HEK293 (cell line): ENCODE results near the gene BTBD19.

ENCODE experiments used
- AEBP2 ChIP-seq: fragments of 450-650 bp; formaldehyde crosslinking; IDR thresholded peaks from 2 replicates; pipeline ENCODE4 v1.5.1; 2016; ENCODE audit warnings: missing biosample characterization, missing genetic modification characterization, borderline replicate concordance
- FEZF1 ChIP-seq: fragments of 450-650 bp; formaldehyde crosslinking; IDR thresholded peaks from 2 replicates; pipeline ENCODE4 v1.5.1; 2016; ENCODE audit warnings: missing biosample characterization, missing genetic modification characterization
- GLI4 ChIP-seq: fragments of 450-650 bp; formaldehyde crosslinking; IDR thresholded peaks from 2 replicates; pipeline ENCODE4 v1.5.1; 2016; ENCODE audit warnings: missing biosample characterization, missing genetic modification characterization
- KLF7 ChIP-seq: fragments of 450-650 bp; formaldehyde crosslinking; IDR thresholded peaks from 2 replicates; pipeline ENCODE4 v1.5.1; 2016; ENCODE audit warnings: missing biosample characterization, missing genetic modification characterization, borderline replicate concordance
- MYNN ChIP-seq: fragments of 450-650 bp; formaldehyde crosslinking; IDR thresholded peaks from 2 replicates; pipeline ENCODE4 v1.5.1; 2016; ENCODE audit warnings: missing biosample characterization, missing genetic modification characterization, borderline replicate concordance
- RBAK ChIP-seq: fragments of 450-650 bp; formaldehyde crosslinking; IDR thresholded peaks from 2 replicates; pipeline ENCODE4 v1.5.1; 2016; ENCODE audit warnings: missing biosample characterization, missing genetic modification characterization
- WT1 ChIP-seq: fragments of 450-650 bp; formaldehyde crosslinking; IDR thresholded peaks from 2 replicates; pipeline ENCODE4 v1.5.1; 2016; ENCODE audit warnings: missing biosample characterization, missing genetic modification characterization
- ZBTB1 ChIP-seq: fragments of 450-650 bp; formaldehyde crosslinking; IDR thresholded peaks from 2 replicates; pipeline ENCODE4 v1.5.1; 2016; ENCODE audit warnings: missing biosample characterization, missing genetic modification characterization
- ZBTB26 ChIP-seq: fragments of 450-650 bp; formaldehyde crosslinking; optimal IDR thresholded peaks from 2 replicates; pipeline ENCODE3; 2016; ENCODE audit warnings: missing biosample characterization, mild to moderate bottlenecking, missing genetic modification characterization
- ZFP69B ChIP-seq: fragments of 450-650 bp; formaldehyde crosslinking; IDR thresholded peaks from 2 replicates; pipeline ENCODE4 v1.5.1; 2016; ENCODE audit warnings: missing biosample characterization, missing genetic modification characterization
- ZNF114 ChIP-seq: fragments of 450-650 bp; formaldehyde crosslinking; IDR thresholded peaks from 2 replicates; pipeline ENCODE4 v1.5.0; 2017; ENCODE audit warnings: missing biosample characterization, missing genetic modification characterization
- ZNF133 ChIP-seq: fragments of 450-650 bp; formaldehyde crosslinking; IDR thresholded peaks from 2 replicates; pipeline ENCODE4 v1.5.1; 2016; ENCODE audit warnings: missing biosample characterization, missing genetic modification characterization
- ZNF23 ChIP-seq: fragments of 450-650 bp; formaldehyde crosslinking; IDR thresholded peaks from 2 replicates; pipeline ENCODE4 v1.5.1; 2016; ENCODE audit warnings: missing biosample characterization, missing genetic modification characterization, borderline replicate concordance
- ZNF239 ChIP-seq: fragments of 450-650 bp; formaldehyde crosslinking; IDR thresholded peaks from 2 replicates; pipeline ENCODE4 v1.5.1; 2016; ENCODE audit warnings: missing biosample characterization, missing genetic modification characterization
- ZNF274 ChIP-seq, 2 experiments: fragments of 200-500 bp in 1 of 2; fragments of 450-650 bp in 1 of 2; sonication (Bioruptor generic) in 1 of 2; formaldehyde crosslinking in 1 of 2; IDR thresholded peaks; 2 replicates each; pipeline versions ENCODE4 v1.5.1 to v1.6.1; 2014 to 2016; ENCODE audit warnings: borderline replicate concordance in 1 of 2, inconsistent platforms in 1 of 2, low read length in 1 of 2, missing biosample characterization in 1 of 2, missing genetic modification characterization in 1 of 2
- ZNF280D ChIP-seq: fragments of 450-650 bp; formaldehyde crosslinking; IDR thresholded peaks from 2 replicates; pipeline ENCODE4 v1.5.1; 2016; ENCODE audit warnings: missing biosample characterization, missing genetic modification characterization
- ZNF324 ChIP-seq: fragments of 450-650 bp; formaldehyde crosslinking; IDR thresholded peaks from 2 replicates; pipeline ENCODE4 v1.5.1; 2016; ENCODE audit warnings: missing biosample characterization, missing genetic modification characterization
- ZNF354C ChIP-seq: fragments of 450-650 bp; formaldehyde crosslinking; IDR thresholded peaks from 2 replicates; pipeline ENCODE4 v1.5.1; 2016; ENCODE audit warnings: missing biosample characterization, missing genetic modification characterization, low read depth, borderline replicate concordance
- ZNF398 ChIP-seq: fragments of 450-650 bp; formaldehyde crosslinking; IDR thresholded peaks from 2 replicates; pipeline ENCODE4 v1.5.1; 2017; ENCODE audit warnings: missing biosample characterization, missing genetic modification characterization
- ZNF426 ChIP-seq: fragments of 450-650 bp; formaldehyde crosslinking; IDR thresholded peaks from 2 replicates; pipeline ENCODE4 v1.5.1; 2017; ENCODE audit warnings: missing biosample characterization, missing genetic modification characterization, mild to moderate bottlenecking, inconsistent platforms, moderate library complexity
- ZNF513 ChIP-seq: fragments of 450-650 bp; IDR thresholded peaks from 2 replicates; pipeline ENCODE4 v1.5.1; 2018; ENCODE audit warnings: missing biosample characterization, missing genetic modification characterization
- ZNF548 ChIP-seq: fragments of 450-650 bp; formaldehyde crosslinking; IDR thresholded peaks from 2 replicates; pipeline ENCODE4 v1.5.1; 2016; ENCODE audit warnings: missing biosample characterization, missing genetic modification characterization
- ZNF555 ChIP-seq: fragments of 450-650 bp; formaldehyde crosslinking; conservative IDR thresholded peaks from 2 replicates; pipeline ENCODE4 v1.5.1; 2017; ENCODE audit warnings: missing biosample characterization, mild to moderate bottlenecking, missing genetic modification characterization, inconsistent platforms
- ZNF623 ChIP-seq: fragments of 450-650 bp; formaldehyde crosslinking; IDR thresholded peaks from 2 replicates; pipeline ENCODE4 v1.5.1; 2016; ENCODE audit warnings: missing biosample characterization, missing genetic modification characterization
- ZNF677 ChIP-seq: fragments of 450-650 bp; IDR thresholded peaks from 2 replicates; pipeline ENCODE4 v1.5.0; 2018; ENCODE audit warnings: missing biosample characterization, mild to moderate bottlenecking, missing genetic modification characterization, moderate library complexity
- ZNF692 ChIP-seq: fragments of 450-650 bp; formaldehyde crosslinking; IDR thresholded peaks from 2 replicates; pipeline ENCODE4 v1.5.1; 2016; ENCODE audit warnings: missing biosample characterization, missing genetic modification characterization
- ZNF768 ChIP-seq: fragments of 450-650 bp; formaldehyde crosslinking; IDR thresholded peaks from 2 replicates; pipeline ENCODE4 v1.5.1; 2018; ENCODE audit warnings: missing biosample characterization, mild to moderate bottlenecking, missing genetic modification characterization

BTBD19 gene

GRCh38 chr1:44775078-44775929, 33.0 kb upstream of the BTBD19 start, which contains the start of gene RPS8 (continued):
- TF ChIP-seq ZNF513 (tag by site-specific recombination) (peak; percentile 36; the same call in 1 of the 2 replicates), AEBP2 (tag by site-specific recombination) (no peak), ZNF555 (tag by site-specific recombination) (no peak), RBAK (tag by site-specific recombination) (no peak), ZNF398 (no peak; the same call in 1 of the 2 replicates), ZNF548 (tag by site-specific recombination) (no peak), ZNF426 (tag by site-specific recombination) (no peak), ZNF274 (IDR thresholded peaks at IDR 0.05; ENCODE audit: low read length) (no peak), ZNF274 (tag by site-specific recombination; IDR thresholded peaks at IDR 0.05; ENCODE audit: borderline replicate concordance) (no peak), ZNF114 (tag by site-specific recombination) (no peak), ZNF677 (tag by site-specific recombination) (no peak), ZBTB26 (tag by site-specific recombination) (peak; percentile 68), ZNF768 (tag by site-specific recombination) (no peak), ZBTB1 (0 out of 2 replicates have a peak, but pooled peaks have one; percentile 5), FEZF1 (tag by site-specific recombination) (no peak; the same call in 1 of the 2 replicates), MYNN (tag by site-specific recombination) (no peak), WT1 (tag by site-specific recombination) (peak; percentile 68), KLF7 (tag by site-specific recombination) (0 out of 2 replicates have a peak, but pooled peaks have one; percentile 57), ZNF280D (tag by site-specific recombination) (no peak), ZNF354C (tag by site-specific recombination) (no peak), ZNF324 (tag by site-specific recombination) (peak; percentile 86), ZNF23 (tag by site-specific recombination) (no peak), GLI4 (no peak), ZNF133 (no peak), ZNF239 (tag by site-specific recombination) (no peak), ZFP69B (tag by site-specific recombination) (peak; percentile 70; the same call in 1 of the 2 replicates), ZNF623 (no peak), ZNF692 (tag by site-specific recombination) (peak; percentile 76)
